Pancreas (tissue), 10 donors: ENCODE data around the gene STXBP5. TPM values are rescaled to one million over a fixed set of nuclear protein-coding genes. Genes with fewer than 3 reads are reported as not detected.
A peak's percentile ranks its signal among the peaks of the same experiment; 100 is the strongest.

Experiments used
- ATAC-seq, 4 donors: fragments of 200-7000 bp; cut with Tn5 transposase; one replicate each; pipeline versions ENCODE4 v1.8.0 to v1.9.1; 2020; ENCODE audit warnings: mild to moderate bottlenecking in 4 of 4, moderate library complexity in 4 of 4
- DNase-seq, 6 donors: peaks; one replicate each; pipeline ENCODE4 v3.0.0-alpha.2; 2020
- FAIRE-seq: peaks from 2 replicates; lab custom pipeline; 2012; peaks lifted over from hg19 to GRCh38; lab: Jason Lieb, UNC
- H3K27ac ChIP-seq, 4 donors: fragments of 200-600 bp; sonication (generic); 1 replicate in 3 of 4; 2 replicates in 1 of 4; pipeline versions ENCODE4 v1.5.0 to v1.8.0; 2020
- H3K27me3 ChIP-seq, 4 donors: fragments of 200-600 bp; one replicate each; pipeline ENCODE4 v1.8.0; 2021
- H3K36me3 ChIP-seq, 3 donors: fragments of 200-600 bp; sonication (generic) in 1 of 3; one replicate each; pipeline versions ENCODE4 v1.5.0 to v1.8.0; 2020 to 2021
- H3K4me1 ChIP-seq, 3 donors: fragments of 200-600 bp; one replicate each; pipeline ENCODE4 v1.8.0; 2021
- H3K4me3 ChIP-seq, 4 donors: fragments of 200-600 bp; sonication (generic) in 2 of 4; one replicate each; pipeline versions ENCODE4 v1.5.0 to v1.8.0; 2020 to 2021
- H3K9me3 ChIP-seq, 4 donors: fragments of 200-600 bp; one replicate each; pipeline ENCODE4 v1.8.0; 2021
- CTCF ChIP-seq, 4 donors: fragments of 200-600 bp; sonication (generic) in 3 of 4; IDR thresholded peaks; one replicate each; pipeline versions ENCODE4 v1.5.0 to v1.8.0; 2021; ENCODE audit warnings: antibody characterized with exemption in 4 of 4
- WGBS, 2 donors: extraction: QIAGEN DNeasy Blood & Tissue Kit; methylation state at CpG; one replicate each; pipeline ENCODE4 v1.1.7; 2013; 5-methylcytosine and 5-hydroxymethylcytosine counted together
- intact Hi-C, 3 donors: fragments of 100-400 bp; cut with DNase I; formaldehyde crosslinking; loops; one replicate each; pipeline versions ENCODE4 v1.11.1 to v1.14.2; 2022
- polyA plus RNA-seq, 2 donors: library from polyadenylated mRNA; stranded (reverse); fragments of 200-250 nt; gene quantifications; one replicate each; pipeline ENCODE4 v1.2.3, GENCODE V29; 2013
- total RNA-seq, 6 donors: library from RNA; stranded (reverse); fragmentation: NEBNext Ultra II Directional in 4 of 6; extraction: Animal tissue kit (Norgen Biotek cat#: 25700) in 4 of 6; gene quantifications; one replicate each; pipeline versions ENCODE4 v1.2.1 to v1.2.4, GENCODE V29; 2021 to 2023
- donor health status: healthy with polysubstance abuse.
- donor health status: DM: no; HTN: no; CAD: no; lungs with moderate emphysema.
- donor health status: DM: no; HTN: no; CAD: no.
- donor health status: control.
- donor health status: control.
- donor health status: Bipolar disorder and iron deficiency.
- donor health status: DM: yes; HTN: yes; CAD: no.
- donor health status: DM: no; HTN: no; CAD: no.
- donor health status: DM: no; HTN: no; CAD: no.
- donor health status: DM: yes; HTN: yes; CAD: no.

Gene STXBP5
- total and polyA plus RNA-seq, 8 donors = 11.9 to 25.8 (median 23.1) TPM

DNA sequence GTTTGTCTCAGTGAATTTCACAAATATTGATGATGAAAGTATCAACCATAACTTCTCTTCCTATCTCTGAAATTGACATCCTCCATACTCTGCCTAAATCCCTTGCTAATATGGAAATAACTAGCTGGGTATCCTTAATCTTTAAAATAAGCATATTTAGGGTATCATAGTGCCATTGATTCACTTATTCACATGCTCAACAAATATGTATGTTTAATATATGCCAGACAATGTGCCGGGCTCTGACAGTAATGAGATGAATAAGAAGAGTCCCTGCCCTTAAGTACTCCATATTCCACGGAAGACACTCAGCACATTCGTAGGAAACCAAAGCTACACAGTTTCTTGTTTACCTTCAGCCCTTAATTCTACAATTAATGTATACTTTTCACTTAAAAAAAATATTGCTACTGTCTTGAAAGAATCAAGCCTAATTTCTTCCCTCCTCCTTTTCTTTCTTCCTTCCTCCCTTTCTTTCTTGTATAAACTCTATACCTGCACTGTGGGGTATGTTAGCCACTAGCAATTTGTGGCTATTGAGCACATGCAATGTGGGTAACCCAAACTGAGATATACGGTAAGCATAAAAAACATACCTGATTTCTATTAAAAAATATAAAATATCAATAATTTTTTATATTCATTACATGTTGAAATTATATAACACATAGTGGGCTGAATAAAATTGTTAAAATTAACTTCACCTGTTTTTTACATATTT is 42.8 kb upstream of the STXBP5 start:
- Histone ChIP-seq H3K4me3 (no peak overlapping the region), H3K9me3 (no peaks in the 10 kb centered on the region), H3K4me1 (peaks cover 0 to 3% (median 0%) of the 10 kb centered on the region in 3 donors), H3K27me3 (no peaks in the 10 kb centered on the region), H3K27ac (no peak overlapping the region), H3K36me3 (no peaks in the 10 kb centered on the region)
- no peak for TF ChIP-seq CTCF (IDR thresholded peaks at IDR 0.05)
- intact Hi-C loops = no loop called here
- WGBS, 2 donors = 90 to 97% methylated on average over 4 of the region's 4 CpGs
- FAIRE-seq (no peak), DNase-seq (no peak), ATAC-seq (no peak)

DNA sequence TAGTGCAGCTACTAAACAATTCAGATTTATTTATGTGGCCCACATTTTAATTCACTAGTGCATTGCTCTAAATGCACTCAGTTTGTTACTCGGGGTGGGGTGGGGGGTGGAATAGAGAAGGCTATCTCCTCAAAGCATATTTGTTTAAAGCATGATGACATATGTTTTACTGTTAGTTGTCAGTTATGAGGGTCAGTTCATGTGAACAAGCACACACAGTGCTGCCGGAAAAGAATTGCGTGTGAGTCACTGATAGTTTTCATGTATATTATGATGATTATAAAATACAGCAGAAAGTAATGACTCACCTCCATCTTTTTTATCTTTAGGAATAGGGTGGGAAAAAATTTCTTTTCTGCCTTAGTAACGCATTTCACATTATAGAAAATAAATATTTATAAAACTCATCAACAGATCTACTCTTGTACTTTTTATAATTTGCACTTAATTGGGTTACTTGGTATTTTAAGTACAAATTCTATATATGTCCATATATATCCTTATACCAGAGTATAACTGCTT is 42.2 kb upstream of the STXBP5 start:
- intact Hi-C loops = no loop called here
- DNase-seq (no peak), ATAC-seq (peak in 1 of 4 donors; percentile 55), FAIRE-seq (peak; percentile 17)
- no peaks in the 10 kb centered on the region for H3K9me3 ChIP-seq
- no peak overlapping the region for H3K27ac ChIP-seq
- H3K4me1 ChIP-seq = peaks cover 0 to 3% (median 0%) of the 10 kb centered on the region in 3 donors
- no peak overlapping the region for H3K4me3 ChIP-seq
- H3K27me3 ChIP-seq = no peaks in the 10 kb centered on the region
- no peaks in the 10 kb centered on the region for H3K36me3 ChIP-seq
- WGBS, 2 donors = 76 to 82% methylated on average over 4 of the region's 4 CpGs
- no peak for TF ChIP-seq CTCF (IDR thresholded peaks at IDR 0.05)

- Histone ChIP-seq H3K4me1 (peaks cover 0 to 1% (median 0%) of the 10 kb centered on the region in 3 donors), H3K36me3 (no peaks in the 10 kb centered on the region), H3K27ac (no peak overlapping the region), H3K4me3 (no peak overlapping the region), H3K9me3 (no peaks in the 10 kb centered on the region), H3K27me3 (no peaks in the 10 kb centered on the region)
- intact Hi-C loops = no loop called here
- no peak for TF ChIP-seq CTCF (IDR thresholded peaks at IDR 0.05)
- no peak for ATAC-seq
- FAIRE-seq = no peak
- DNase-seq = no peak
Observed at GRCh38 chr6:147164761-147165160, 39.5 kb upstream of the STXBP5 start.

DNA sequence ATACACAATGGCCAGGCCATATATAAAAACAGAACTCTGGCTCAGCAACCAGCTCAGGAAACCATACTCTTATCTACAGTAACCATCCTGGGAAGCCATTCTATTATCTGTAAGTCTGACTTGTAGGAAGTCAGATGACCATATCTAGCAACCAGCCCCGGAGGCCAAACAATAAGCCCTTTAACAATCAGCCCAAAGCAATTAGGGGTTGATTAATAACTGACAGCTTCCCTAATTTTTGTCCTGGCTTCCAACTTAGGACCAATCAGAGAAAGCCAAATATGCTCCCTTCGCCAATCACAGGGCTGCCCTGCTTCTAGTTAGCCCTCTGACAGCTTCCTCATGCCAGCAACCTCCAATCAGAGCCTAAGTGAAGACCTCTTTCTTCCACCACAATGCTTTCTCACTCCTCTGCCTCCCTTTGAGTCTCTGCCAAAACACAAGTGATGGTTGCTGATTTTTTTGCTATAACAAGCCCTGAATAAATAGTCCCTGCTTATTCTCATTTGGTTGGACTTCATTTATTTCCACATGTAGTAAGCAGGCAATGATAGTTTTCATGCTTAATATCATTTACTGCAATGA is 37.8 kb upstream of the STXBP5 start:
- H3K4me1 ChIP-seq = no peaks in the 10 kb centered on the region
- no peak for TF ChIP-seq CTCF (IDR thresholded peaks at IDR 0.05)
- intact Hi-C loops = no loop called here
- no peaks in the 10 kb centered on the region for H3K27me3 ChIP-seq
- WGBS, 2 donors = 58 to 71% methylated on average over 2 of the region's 2 CpGs
- no peaks in the 10 kb centered on the region for H3K36me3 ChIP-seq
- no peaks in the 10 kb centered on the region for H3K9me3 ChIP-seq
- FAIRE-seq = no peak
- ATAC-seq = no peak
- DNase-seq = no peak
- H3K27ac ChIP-seq = no peak overlapping the region
- H3K4me3 ChIP-seq = no peak overlapping the region

GRCh38 chr6:147166992-147167391 is 37.2 kb upstream of the STXBP5 start:
- Histone ChIP-seq H3K27me3 (no peaks in the 10 kb centered on the region), H3K27ac (no peak overlapping the region), H3K4me1 (no peaks in the 10 kb centered on the region), H3K9me3 (no peaks in the 10 kb centered on the region), H3K36me3 (no peaks in the 10 kb centered on the region), H3K4me3 (no peak overlapping the region)
- FAIRE-seq (peak; percentile 53), DNase-seq (no peak), ATAC-seq (no peak)
- intact Hi-C loops = no loop called here
- 93% methylated on average over 1 of the region's 1 CpG for WGBS, 2 donors
- no peak for TF ChIP-seq CTCF (IDR thresholded peaks at IDR 0.05)
